HL-60 (cell line): ENCODE measurements around the gene THSD7A.

Source experiments
- POLR2AphosphoS5 ChIP-seq: IDR thresholded peaks from 2 replicates; pipeline ENCODE4 v1.6.1; 2012; ENCODE audit warnings: low read depth
- SPI1 ChIP-seq: IDR thresholded peaks from 2 replicates; pipeline ENCODE4 v1.6.1; 2012; ENCODE audit warnings: low read depth, mild to moderate bottlenecking, borderline replicate concordance
- TF ChIP-seq, protein P1 (sequence below): IDR thresholded peaks from one replicate; pipeline ENCODE4 v1.5.1; 2011; ENCODE audit warnings: low read length, control low read depth, inconsistent platforms; ENCODE audit not compliant: insufficient read depth

DNA sequence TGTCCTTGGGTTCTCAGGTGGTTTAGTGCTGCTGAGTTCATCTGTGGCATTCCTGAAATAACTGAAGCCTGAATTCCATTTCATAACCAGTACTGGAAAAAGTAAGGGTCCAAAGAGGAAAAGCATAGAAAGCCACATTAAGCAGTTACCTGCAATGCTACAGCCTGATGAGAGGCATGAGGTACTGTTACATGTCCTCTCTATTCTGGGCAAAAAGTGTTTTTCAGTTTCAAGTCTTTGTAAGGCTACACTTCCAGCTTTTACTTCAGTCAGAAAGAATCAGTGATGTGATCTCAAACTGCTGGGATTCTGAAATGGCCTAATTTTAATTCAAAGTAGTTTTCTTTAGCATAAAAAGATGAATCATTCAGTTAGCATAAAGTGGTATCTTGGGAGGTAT is 488.9 kb downstream of the THSD7A start:
- TF ChIP-seq POLR2AphosphoS5: no peak
- TF ChIP-seq, protein P1, sequence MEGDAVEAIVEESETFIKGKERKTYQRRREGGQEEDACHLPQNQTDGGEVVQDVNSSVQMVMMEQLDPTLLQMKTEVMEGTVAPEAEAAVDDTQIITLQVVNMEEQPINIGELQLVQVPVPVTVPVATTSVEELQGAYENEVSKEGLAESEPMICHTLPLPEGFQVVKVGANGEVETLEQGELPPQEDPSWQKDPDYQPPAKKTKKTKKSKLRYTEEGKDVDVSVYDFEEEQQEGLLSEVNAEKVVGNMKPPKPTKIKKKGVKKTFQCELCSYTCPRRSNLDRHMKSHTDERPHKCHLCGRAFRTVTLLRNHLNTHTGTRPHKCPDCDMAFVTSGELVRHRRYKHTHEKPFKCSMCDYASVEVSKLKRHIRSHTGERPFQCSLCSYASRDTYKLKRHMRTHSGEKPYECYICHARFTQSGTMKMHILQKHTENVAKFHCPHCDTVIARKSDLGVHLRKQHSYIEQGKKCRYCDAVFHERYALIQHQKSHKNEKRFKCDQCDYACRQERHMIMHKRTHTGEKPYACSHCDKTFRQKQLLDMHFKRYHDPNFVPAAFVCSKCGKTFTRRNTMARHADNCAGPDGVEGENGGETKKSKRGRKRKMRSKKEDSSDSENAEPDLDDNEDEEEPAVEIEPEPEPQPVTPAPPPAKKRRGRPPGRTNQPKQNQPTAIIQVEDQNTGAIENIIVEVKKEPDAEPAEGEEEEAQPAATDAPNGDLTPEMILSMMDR: no peak
- TF ChIP-seq SPI1: no peak
